ENCODE results near the gene DMXL1.
"Not testable (repeated sequence)": the region's sequence is repeated elsewhere in the genome, so short reads cannot be mapped to it uniquely, and the experiment has no call there.

DMXL1 gene

GRCh38 chr5:119063579-119064379 lies 7.1 kb upstream of the DMXL1 start:
- no peak for DNase-seq

GRCh38 chr5:119067450-119067849 lies 3.4 kb upstream of the DMXL1 start:
- DNase-seq: no peak

GRCh38 chr5:119070578-119070827 lies 384 bp upstream of the DMXL1 start:
- peak; percentile 88 to 94 for DNase-seq

GRCh38 chr5:119071561-119071995 lies 691 bp downstream of the DMXL1 start:
- peak in 1 of 2 experiments; percentile 8 for DNase-seq

GRCh38 chr5:119072496-119072895 lies 1.6 kb downstream of the DMXL1 start:
- no peak for DNase-seq

GRCh38 chr5:119073746-119074337 lies 3.0 kb downstream of the DMXL1 start:
- not testable (repeated sequence) for DNase-seq

GRCh38 chr5:119074419-119074818 lies 3.5 kb downstream of the DMXL1 start:
- DNase-seq: no peak

GRCh38 chr5:119075269-119075668 lies 4.4 kb downstream of the DMXL1 start:
- DNase-seq: not testable (repeated sequence)

- DNase-seq: no peak
Observed at GRCh38 chr5:119076080-119076479, 5.2 kb downstream of the DMXL1 start.

- DNase-seq: no peak
Observed at GRCh38 chr5:119077444-119077843, 6.6 kb downstream of the DMXL1 start.

GRCh38 chr5:119078071-119078846 lies 7.4 kb downstream of the DMXL1 start:
- DNase-seq: no peak

GRCh38 chr5:119078861-119079260 lies 8.0 kb downstream of the DMXL1 start:
- no peak for DNase-seq

GRCh38 chr5:119079318-119079921 lies 8.5 kb downstream of the DMXL1 start:
- DNase-seq: no peak

- no peak for DNase-seq
Observed at GRCh38 chr5:119080936-119081335, 10.0 kb downstream of the DMXL1 start.

- no peak for DNase-seq
Observed at GRCh38 chr5:119082691-119083090, 11.8 kb downstream of the DMXL1 start.

GRCh38 chr5:119083679-119084078 lies 12.8 kb downstream of the DMXL1 start:
- DNase-seq: no peak

GRCh38 chr5:119088438-119088837 lies 17.6 kb downstream of the DMXL1 start:
- DNase-seq: no peak

- no peak for DNase-seq
Observed at GRCh38 chr5:119095611-119096010, 24.7 kb downstream of the DMXL1 start.

- no peak for DNase-seq
Observed at GRCh38 chr5:119105971-119106370, 35.1 kb downstream of the DMXL1 start.

GRCh38 chr5:119112151-119112550 lies 41.3 kb downstream of the DMXL1 start:
- DNase-seq: no peak

GRCh38 chr5:119117237-119117636 lies 46.4 kb downstream of the DMXL1 start:
- no peak for DNase-seq

- DNase-seq: no peak
Observed at GRCh38 chr5:119118000-119118399, 47.1 kb downstream of the DMXL1 start.

- DNase-seq: no peak
Observed at GRCh38 chr5:119120893-119121292, 50.0 kb downstream of the DMXL1 start.

GRCh38 chr5:119122474-119122873 lies 51.6 kb downstream of the DMXL1 start:
- not testable (repeated sequence) for DNase-seq
